ENCODE data around the gene ORMDL1. TPM values are rescaled to one million over a fixed set of nuclear protein-coding genes. Genes with fewer than 3 reads are reported as not detected.

Gene ORMDL1
- polyA plus RNA-seq, 1 donor (not counting 4 experiments of a cell fraction or from before 2014, with no cell fraction given) = 86.2 TPM

GRCh38 chr2:189798312-189799029 lies 14.3 kb upstream of the ORMDL1 start:
- no peak overlapping the region for H3K27ac ChIP-seq (ENCODE audit: control insufficient read depth, insufficient read depth, low read length)

GRCh38 chr2:189797902-189798301 lies 13.8 kb upstream of the ORMDL1 start:
- DNase-seq (ENCODE audit: low read depth, low spot score) = no peak

More at GRCh38 chr2:189798312-189799029, 14.3 kb upstream of the ORMDL1 start:
- H3K4me3 ChIP-seq (ENCODE audit: control insufficient read depth in 2 of 3, extremely low read depth in 1 of 3, insufficient read depth in 2 of 3, low read depth in 1 of 3, low read length in 3 of 3) = no peak overlapping the region
- no peak overlapping the region for H3K4me2 ChIP-seq (ENCODE audit: control insufficient read depth, extremely low read depth, insufficient read depth, low read depth, low read length)
- no peak for FAIRE-seq
- H3K36me3 ChIP-seq (ENCODE audit: control insufficient read depth in 2 of 2, extremely low read depth in 1 of 2, insufficient read depth in 2 of 2, low read length in 2 of 2) = peaks cover 3 to 16% of the 10 kb centered on the region in 2 experiments
- H3K79me2 ChIP-seq (ENCODE audit: control insufficient read depth, insufficient read depth, low read length) = peaks cover 4% of the 10 kb centered on the region
- dilution Hi-C loops (cut with MboI; ENCODE audit: extremely low pct_ligation_motif_present, low sequenced_read_pairs) = no loop called here
- no peaks in the 10 kb centered on the region for H3K9me3 ChIP-seq (ENCODE audit: control insufficient read depth, low read depth, low read length)
- no peak overlapping the region for H3K9ac ChIP-seq (ENCODE audit: control insufficient read depth, extremely low read depth, insufficient read depth, low read length)
- H3K9me1 ChIP-seq (ENCODE audit: control insufficient read depth, extremely low read depth, insufficient read depth, low read length) = no peaks in the 10 kb centered on the region
- H3K27me3 ChIP-seq (ENCODE audit: control insufficient read depth, extremely low read depth, insufficient read depth, low read length) = no peaks in the 10 kb centered on the region
- H3K4me1 ChIP-seq (ENCODE audit: control insufficient read depth, extremely low read depth, insufficient read depth, low read length) = peaks cover 21% of the 10 kb centered on the region
- no peak for TF ChIP-seq EZH2 (IDR thresholded peaks at IDR 0.05; ENCODE audit: low read length)
- TF ChIP-seq CTCF (optimal IDR thresholded peaks at IDR 0.05 in 1 of 3, IDR thresholded peaks at IDR 0.05 in 1 of 3, conservative IDR thresholded peaks at IDR 0.05 in 1 of 3; ENCODE audit: extremely low read depth in 1 of 3, insufficient read depth in 2 of 3, low read length in 3 of 3) = peak in 1 of 3 experiments; percentile 54
- no peak overlapping the region for H2AFZ ChIP-seq (ENCODE audit: control insufficient read depth, low read length)
- peaks cover 3% of the 10 kb centered on the region for H4K20me1 ChIP-seq (ENCODE audit: control insufficient read depth, extremely low read depth, insufficient read depth, low read length)
- DNase-seq (ENCODE audit: low read depth, low spot score) = no peak

More at GRCh38 chr2:189797902-189798301, 13.8 kb upstream of the ORMDL1 start:
- H2AFZ ChIP-seq (ENCODE audit: control insufficient read depth, low read length) = no peak overlapping the region
- peaks cover 3% of the 10 kb centered on the region for H4K20me1 ChIP-seq (ENCODE audit: control insufficient read depth, extremely low read depth, insufficient read depth, low read length)
- H3K9me3 ChIP-seq (ENCODE audit: control insufficient read depth, low read depth, low read length) = no peaks in the 10 kb centered on the region
- no peak overlapping the region for H3K4me3 ChIP-seq (ENCODE audit: control insufficient read depth in 2 of 3, extremely low read depth in 1 of 3, insufficient read depth in 2 of 3, low read depth in 1 of 3, low read length in 3 of 3)
- no peaks in the 10 kb centered on the region for H3K9me1 ChIP-seq (ENCODE audit: control insufficient read depth, extremely low read depth, insufficient read depth, low read length)
- dilution Hi-C loops (cut with MboI; ENCODE audit: extremely low pct_ligation_motif_present, low sequenced_read_pairs) = no loop called here
- H3K79me2 ChIP-seq (ENCODE audit: control insufficient read depth, insufficient read depth, low read length) = peaks cover 4% of the 10 kb centered on the region
- no peak overlapping the region for H3K27ac ChIP-seq (ENCODE audit: control insufficient read depth, insufficient read depth, low read length)
- H3K4me2 ChIP-seq (ENCODE audit: control insufficient read depth, extremely low read depth, insufficient read depth, low read depth, low read length) = no peak overlapping the region
- FAIRE-seq = no peak
- H3K27me3 ChIP-seq (ENCODE audit: control insufficient read depth, extremely low read depth, insufficient read depth, low read length) = no peaks in the 10 kb centered on the region
- TF ChIP-seq CTCF (optimal IDR thresholded peaks at IDR 0.05 in 1 of 3, IDR thresholded peaks at IDR 0.05 in 1 of 3, conservative IDR thresholded peaks at IDR 0.05 in 1 of 3; ENCODE audit: extremely low read depth in 1 of 3, insufficient read depth in 2 of 3, low read length in 3 of 3) (no peak), EZH2 (IDR thresholded peaks at IDR 0.05; ENCODE audit: low read length) (no peak)
- H3K4me1 ChIP-seq (ENCODE audit: control insufficient read depth, extremely low read depth, insufficient read depth, low read length) = peaks cover 21% of the 10 kb centered on the region
- H3K9ac ChIP-seq (ENCODE audit: control insufficient read depth, extremely low read depth, insufficient read depth, low read length) = no peak overlapping the region
- H3K36me3 ChIP-seq (ENCODE audit: control insufficient read depth in 2 of 2, extremely low read depth in 1 of 2, insufficient read depth in 2 of 2, low read length in 2 of 2) = peaks cover 5 to 14% of the 10 kb centered on the region in 2 experiments

All from keratinocyte (primary cell).